SJSA1 (cell line): ENCODE measurements around the gene TTBK2. TPM values are rescaled to one million over a fixed set of nuclear protein-coding genes. Genes with fewer than 3 reads are reported as not detected.

ENCODE experiments used
- DNase-seq, 2 experiments: peaks; one replicate each; pipeline ENCODE4 v3.0.0-alpha.2; 2015 to 2020; ENCODE audit warnings: low spot score in 2 of 2, low read depth in 1 of 2
- H3K27ac ChIP-seq: fragments of 250-450 bp; sonication (Bioruptor Pico); 2 replicates; pipeline ENCODE4 v1.5.1; 2020; ENCODE audit warnings: mild to moderate bottlenecking, moderate library complexity
- H3K27me3 ChIP-seq: fragments of 250-450 bp; sonication (Bioruptor Pico); replicated peaks from 2 replicates; pipeline ENCODE4 v1.5.1; 2020; ENCODE audit warnings: mild to moderate bottlenecking, moderate library complexity
- H3K36me3 ChIP-seq: fragments of 250-450 bp; sonication (Bioruptor Pico); 2 replicates; pipeline ENCODE4 v1.5.1; 2020; ENCODE audit warnings: mild to moderate bottlenecking
- H3K4me1 ChIP-seq: fragments of 250-450 bp; sonication (Bioruptor Pico); replicated peaks from 2 replicates; pipeline ENCODE4 v1.6.1; 2021; ENCODE audit warnings: mild to moderate bottlenecking
- H3K4me3 ChIP-seq: fragments of 250-450 bp; sonication (Bioruptor Pico); 2 replicates; pipeline ENCODE4 v1.5.1; 2020; ENCODE audit warnings: mild to moderate bottlenecking
- H3K9me3 ChIP-seq: fragments of 250-450 bp; sonication (Bioruptor Pico); replicated peaks from 2 replicates; pipeline ENCODE4 v1.5.1; 2020; ENCODE audit warnings: mild to moderate bottlenecking
- total RNA-seq: library from RNA; depleted of rRNA; stranded (reverse); fragments of >200 nt; shearing (Covaris generic); gene quantifications from 2 replicates; pipeline ENCODE4 v1.2.3, GENCODE V29; 2014

The TTBK2 gene
- total RNA-seq, 1 experiment from 2014 or later: 12.4 TPM

- Histone ChIP-seq H3K4me3 (no peak overlapping the region), H3K27ac (no peak overlapping the region), H3K9me3 (no peaks in the 10 kb centered on the region), H3K27me3 (no peaks in the 10 kb centered on the region), H3K36me3 (no peaks in the 10 kb centered on the region), H3K4me1 (no peaks in the 10 kb centered on the region)
- DNase-seq: no peak
These were observed 88.0 kb downstream of the TTBK2 start for GRCh38 chr15:42832576-42832975.

- Histone ChIP-seq H3K4me3 (no peak overlapping the region), H3K36me3 (0 out of 2 replicates have a peak, but pooled peaks cover 9% of the 10 kb centered on the region), H3K4me1 (no peaks in the 10 kb centered on the region), H3K27ac (no peak overlapping the region), H3K9me3 (no peaks in the 10 kb centered on the region; the same call in 1 of the 2 replicates), H3K27me3 (no peaks in the 10 kb centered on the region)
- DNase-seq: no peak
These were observed 94.2 kb downstream of the TTBK2 start for GRCh38 chr15:42826251-42826890.

GRCh38 chr15:42825599-42825998, 95.0 kb downstream of the TTBK2 start:
- H3K9me3 ChIP-seq: no peaks in the 10 kb centered on the region; the same call in 1 of the 2 replicates
- H3K4me3 ChIP-seq: no peak overlapping the region
- H3K4me1 ChIP-seq: no peaks in the 10 kb centered on the region
- no peak overlapping the region for H3K27ac ChIP-seq
- H3K27me3 ChIP-seq: no peaks in the 10 kb centered on the region
- DNase-seq: no peak
- 0 out of 2 replicates have a peak, but pooled peaks cover 9% of the 10 kb centered on the region for H3K36me3 ChIP-seq

- no peaks in the 10 kb centered on the region for H3K9me3 ChIP-seq
- H3K4me3 ChIP-seq: no peak overlapping the region
- no peaks in the 10 kb centered on the region for H3K36me3 ChIP-seq
- no peaks in the 10 kb centered on the region for H3K27me3 ChIP-seq
- H3K27ac ChIP-seq: no peak overlapping the region
- no peaks in the 10 kb centered on the region for H3K4me1 ChIP-seq
- no peak for DNase-seq
These were observed 99.8 kb downstream of the TTBK2 start for GRCh38 chr15:42820811-42821210.

- no peak for DNase-seq
- no peaks in the 10 kb centered on the region for H3K9me3 ChIP-seq
- no peaks in the 10 kb centered on the region for H3K27me3 ChIP-seq
- no peak overlapping the region for H3K27ac ChIP-seq
- H3K36me3 ChIP-seq: no peaks in the 10 kb centered on the region
- no peaks in the 10 kb centered on the region for H3K4me1 ChIP-seq
- H3K4me3 ChIP-seq: no peak overlapping the region
These were observed 100.8 kb downstream of the TTBK2 start for GRCh38 chr15:42819786-42820185.

GRCh38 chr15:42811433-42811832, 109.1 kb downstream of the TTBK2 start:
- H3K4me3 ChIP-seq: no peak overlapping the region

GRCh38 chr15:42808913-42809312, 111.7 kb downstream of the TTBK2 start:
- Histone ChIP-seq H3K36me3 (peaks cover 6% of the 10 kb centered on the region; the same call in 1 of the 2 replicates), H3K27me3 (no peaks in the 10 kb centered on the region), H3K4me1 (no peaks in the 10 kb centered on the region), H3K4me3 (no peak overlapping the region), H3K27ac (no peak overlapping the region), H3K9me3 (no peaks in the 10 kb centered on the region)
- DNase-seq: no peak

More at GRCh38 chr15:42811433-42811832, 109.1 kb downstream of the TTBK2 start:
- no peaks in the 10 kb centered on the region for H3K4me1 ChIP-seq
- no peaks in the 10 kb centered on the region for H3K27me3 ChIP-seq
- H3K36me3 ChIP-seq: peaks cover 6% of the 10 kb centered on the region; the same call in 1 of the 2 replicates
- no peaks in the 10 kb centered on the region for H3K9me3 ChIP-seq
- H3K27ac ChIP-seq: no peak overlapping the region
- DNase-seq: no peak

- DNase-seq: no peak
- Histone ChIP-seq H3K27me3 (no peaks in the 10 kb centered on the region), H3K36me3 (peaks cover 12% of the 10 kb centered on the region), H3K4me1 (no peaks in the 10 kb centered on the region), H3K4me3 (no peak overlapping the region), H3K27ac (no peak overlapping the region), H3K9me3 (no peaks in the 10 kb centered on the region)
These were observed 115.3 kb downstream of the TTBK2 start for GRCh38 chr15:42805266-42805665.

GRCh38 chr15:42804739-42805138, 115.8 kb downstream of the TTBK2 start:
- Histone ChIP-seq H3K27ac (no peak overlapping the region), H3K9me3 (no peaks in the 10 kb centered on the region), H3K36me3 (peaks cover 10% of the 10 kb centered on the region), H3K27me3 (no peaks in the 10 kb centered on the region), H3K4me3 (no peak overlapping the region), H3K4me1 (no peaks in the 10 kb centered on the region)
- DNase-seq: no peak

GRCh38 chr15:42803436-42803835, 117.1 kb downstream of the TTBK2 start:
- H3K9me3 ChIP-seq: no peaks in the 10 kb centered on the region
- peaks cover 10% of the 10 kb centered on the region for H3K36me3 ChIP-seq
- no peaks in the 10 kb centered on the region for H3K4me1 ChIP-seq
- no peak overlapping the region for H3K27ac ChIP-seq
- no peaks in the 10 kb centered on the region for H3K27me3 ChIP-seq
- H3K4me3 ChIP-seq: no peak overlapping the region
- DNase-seq: no peak

GRCh38 chr15:42802168-42802567, 118.4 kb downstream of the TTBK2 start:
- H3K27me3 ChIP-seq: no peaks in the 10 kb centered on the region
- DNase-seq: no peak
- H3K4me1 ChIP-seq: no peaks in the 10 kb centered on the region
- H3K4me3 ChIP-seq: no peak overlapping the region
- peaks cover 10% of the 10 kb centered on the region for H3K36me3 ChIP-seq
- H3K27ac ChIP-seq: no peak overlapping the region
- no peaks in the 10 kb centered on the region for H3K9me3 ChIP-seq

GRCh38 chr15:42800731-42801474, 119.7 kb downstream of the TTBK2 start:
- no peak overlapping the region for H3K27ac ChIP-seq
- no peak for DNase-seq
- H3K27me3 ChIP-seq: no peaks in the 10 kb centered on the region
- peaks cover 12% of the 10 kb centered on the region for H3K36me3 ChIP-seq
- H3K4me3 ChIP-seq: no peak overlapping the region
- no peaks in the 10 kb centered on the region for H3K9me3 ChIP-seq
- no peaks in the 10 kb centered on the region for H3K4me1 ChIP-seq

GRCh38 chr15:42798802-42799201, 121.8 kb downstream of the TTBK2 start:
- H3K4me1 ChIP-seq: no peaks in the 10 kb centered on the region
- H3K36me3 ChIP-seq: peaks cover 14% of the 10 kb centered on the region
- no peaks in the 10 kb centered on the region for H3K9me3 ChIP-seq
- no peak overlapping the region for H3K4me3 ChIP-seq
- no peaks in the 10 kb centered on the region for H3K27me3 ChIP-seq
- no peak for DNase-seq
- no peak overlapping the region for H3K27ac ChIP-seq

- no peak for DNase-seq
- Histone ChIP-seq H3K4me3 (no peak overlapping the region), H3K36me3 (peaks cover 14% of the 10 kb centered on the region), H3K27ac (no peak overlapping the region), H3K4me1 (no peaks in the 10 kb centered on the region), H3K9me3 (no peaks in the 10 kb centered on the region), H3K27me3 (no peaks in the 10 kb centered on the region)
These were observed 123.4 kb downstream of the TTBK2 start for GRCh38 chr15:42796955-42797782.
